GM18519 (cell line): Measurements from ENCODE around the gene SHC3.

Experiments used
- ATAC-seq: cut with Tn5 transposase; IDR thresholded peaks from one replicate; pipeline ENCODE4 v1.9.1; 2021; ENCODE audit warnings: mild to moderate bottlenecking, moderate library complexity; ENCODE audit not compliant: unreplicated experiment, low FRiP score

SHC3 gene

DNA sequence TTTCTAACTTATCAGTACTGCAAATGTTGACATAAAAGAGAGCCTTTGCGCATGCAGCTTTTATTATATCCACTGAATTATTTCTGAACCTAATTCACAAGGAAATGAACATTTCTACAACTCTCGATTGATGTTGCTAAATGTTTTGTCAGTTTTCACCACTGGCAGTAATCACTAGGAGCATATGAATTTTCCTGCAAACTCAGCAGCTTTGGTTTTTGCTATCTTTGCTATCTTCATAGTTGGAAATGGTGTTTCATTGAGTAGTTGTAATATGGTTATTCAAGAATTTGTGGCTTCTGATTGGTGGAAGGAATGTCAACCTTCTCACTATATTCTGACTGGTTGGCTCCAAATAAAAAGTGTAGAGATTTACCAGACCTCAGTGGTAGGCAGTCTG lies 8.9 kb upstream of the SHC3 start:
- ATAC-seq = no peak

DNA sequence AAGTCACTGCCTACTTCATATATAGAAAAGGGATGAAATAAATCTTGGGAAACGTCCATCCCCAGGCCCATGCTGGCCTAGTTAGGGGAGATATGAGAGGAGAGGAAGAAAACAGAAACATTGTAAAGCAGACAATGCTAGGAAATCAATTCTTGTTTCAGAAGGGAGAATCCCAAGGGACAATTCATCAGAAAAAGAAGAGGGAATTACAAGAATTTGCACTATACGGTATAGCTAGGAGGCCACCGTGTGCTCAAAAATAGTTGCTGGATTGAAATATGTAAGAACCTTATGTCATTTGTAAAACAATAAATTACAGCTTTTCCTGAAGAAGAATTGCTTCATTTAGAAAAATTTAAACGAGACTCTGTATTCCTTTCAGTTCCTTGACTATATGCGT lies 8.3 kb upstream of the SHC3 start:
- no peak for ATAC-seq

DNA sequence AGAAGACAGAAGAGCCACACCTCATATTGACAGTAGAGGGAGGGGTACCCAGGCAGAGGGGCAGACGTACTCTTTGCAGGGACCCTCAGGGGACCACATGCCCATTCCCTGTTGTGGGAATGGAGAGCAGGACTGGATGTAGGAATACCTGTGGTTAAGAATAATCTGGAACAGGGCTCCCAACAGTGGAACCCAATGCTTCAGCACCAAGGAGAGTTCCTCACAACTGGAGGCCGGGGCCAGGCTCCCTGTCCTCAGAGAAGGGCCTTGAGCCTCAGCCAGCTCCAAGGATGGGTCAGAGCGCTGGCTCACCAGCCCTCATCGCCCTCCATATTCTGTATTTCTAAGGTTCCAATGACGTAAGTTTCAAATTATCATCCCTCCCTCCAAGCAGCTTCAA lies 7.4 kb upstream of the SHC3 start:
- ATAC-seq = no peak

DNA sequence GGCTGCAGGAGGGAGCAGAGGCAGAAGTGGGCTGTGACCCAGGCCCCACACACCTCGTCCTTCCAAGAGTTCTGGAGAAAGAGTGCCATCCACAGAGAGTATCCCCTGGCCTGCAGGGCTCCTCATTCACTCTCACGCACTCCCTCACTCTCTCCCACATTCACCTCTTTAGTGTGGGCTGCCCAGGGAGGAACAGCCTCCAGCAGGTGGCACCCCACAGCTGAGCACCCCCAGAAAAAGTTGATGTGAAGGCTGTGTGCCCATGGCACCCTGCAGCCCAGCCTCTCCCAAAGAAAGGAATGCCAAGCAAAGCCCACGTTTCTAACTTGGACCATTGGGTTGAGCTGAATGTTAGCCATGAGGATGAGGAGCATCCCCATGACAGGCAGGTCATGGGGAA lies 4.5 kb upstream of the SHC3 start:
- no peak for ATAC-seq

DNA sequence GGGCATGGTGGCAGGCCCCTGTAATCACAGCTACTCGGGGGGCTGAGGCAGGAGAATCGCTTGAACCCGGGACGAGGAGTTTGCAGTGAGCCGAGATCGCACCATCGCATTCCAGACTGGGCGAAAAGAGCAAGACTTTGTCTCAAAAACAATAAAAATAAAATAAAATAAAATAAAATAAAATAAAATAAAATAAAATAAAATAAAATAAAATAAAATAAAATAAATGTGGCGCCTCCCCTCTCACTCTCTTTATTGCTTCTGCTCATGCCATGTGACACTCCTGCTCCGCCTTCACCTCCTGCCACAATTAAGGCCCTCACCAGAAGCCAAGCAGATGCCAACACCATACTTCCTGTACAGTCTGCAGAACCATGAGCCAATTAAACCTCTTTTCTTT lies 3.8 kb upstream of the SHC3 start:
- ATAC-seq = no peak

DNA sequence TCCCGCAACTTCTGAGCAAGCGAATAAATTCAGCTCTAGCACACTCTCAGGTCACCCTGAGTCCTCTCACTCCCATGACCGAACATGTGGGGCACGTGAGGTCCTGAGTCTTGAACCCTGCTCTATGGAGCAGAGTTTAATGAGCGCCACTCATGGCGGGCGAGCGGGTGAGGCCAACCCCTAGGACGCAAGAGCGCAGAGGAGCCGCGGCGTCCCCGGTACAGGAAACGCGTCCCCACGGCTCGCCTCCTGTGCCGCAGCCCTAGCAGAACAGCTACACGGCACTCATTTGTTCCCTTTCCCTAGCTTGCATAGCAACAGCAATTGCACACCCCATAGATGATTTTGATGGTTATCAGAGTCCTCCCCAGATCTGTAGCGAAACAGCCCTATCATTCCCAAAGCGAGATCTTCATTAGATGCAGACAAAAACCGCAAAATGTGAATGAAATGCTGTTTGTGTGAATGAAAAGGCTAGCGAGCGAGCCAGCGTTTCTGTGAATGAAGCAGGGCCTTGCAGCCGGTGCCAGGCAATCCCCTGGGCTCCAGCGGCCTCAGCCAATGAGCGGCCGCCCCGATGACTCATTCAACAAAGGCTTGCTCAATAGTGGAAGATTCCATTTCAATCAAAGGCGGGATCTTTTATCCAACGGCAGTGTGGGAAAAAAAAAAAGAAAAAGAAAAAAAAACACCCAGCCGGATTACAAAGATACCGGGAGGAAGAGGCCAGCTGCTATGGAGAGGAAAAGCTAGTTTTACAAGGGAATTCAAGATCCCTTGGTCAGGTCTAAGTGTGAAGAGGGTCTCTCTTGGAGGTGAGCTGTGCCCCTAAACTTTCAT lies 1.5 kb upstream of the SHC3 start:
- ATAC-seq = no peak

DNA sequence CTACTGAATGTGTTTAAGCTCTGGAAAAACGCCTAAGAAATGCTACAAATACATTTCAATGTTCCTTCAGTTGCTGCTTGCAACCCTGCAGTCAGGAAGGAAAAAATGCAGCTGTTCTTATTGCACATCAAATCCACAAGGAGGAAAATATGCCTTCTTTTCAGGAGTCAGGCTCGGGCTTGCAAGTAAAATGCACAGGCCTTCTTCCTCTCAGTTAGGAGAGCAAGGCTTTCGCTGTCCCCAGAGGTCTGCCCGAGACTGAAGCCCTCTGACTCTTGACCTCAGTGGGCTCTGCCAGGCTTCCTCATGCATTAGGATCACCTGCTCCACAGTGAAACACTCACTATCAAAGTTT lies 899 bp upstream of the SHC3 start:
- ATAC-seq = no peak

DNA sequence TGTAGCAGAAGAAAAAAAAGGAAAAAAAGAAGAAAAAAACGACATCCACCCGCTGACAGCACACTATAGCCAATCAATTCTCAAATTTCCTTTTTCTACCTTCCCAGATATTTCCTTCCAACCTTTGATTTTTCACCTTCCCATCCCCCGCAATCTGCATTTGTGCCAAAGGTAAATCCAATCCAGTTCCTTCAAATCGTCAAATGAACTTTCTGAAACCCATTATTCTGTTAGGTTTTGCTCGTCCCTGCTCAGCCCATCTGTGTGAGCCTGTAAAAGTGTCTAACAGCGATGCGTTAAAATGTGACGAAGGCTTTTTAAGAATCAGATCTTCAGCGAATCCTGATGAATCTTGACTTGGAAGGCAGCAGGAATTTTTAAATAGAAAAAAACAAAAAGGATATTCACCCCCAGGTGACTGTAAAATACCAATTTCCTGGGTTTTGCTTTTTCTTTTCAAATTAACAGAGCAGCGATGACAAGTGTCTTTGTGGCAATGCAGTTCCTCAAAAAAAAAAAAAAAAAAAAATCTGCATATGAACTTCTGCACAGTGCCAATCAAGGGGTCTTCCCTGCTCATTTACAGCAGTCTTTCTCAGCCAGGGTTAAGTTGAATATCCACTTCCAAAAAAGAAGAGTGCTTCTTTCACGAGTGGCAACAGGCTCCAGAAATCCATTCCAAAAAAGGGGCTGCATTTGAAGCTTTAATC lies 367 bp upstream of the SHC3 start:
- ATAC-seq = no peak

DNA sequence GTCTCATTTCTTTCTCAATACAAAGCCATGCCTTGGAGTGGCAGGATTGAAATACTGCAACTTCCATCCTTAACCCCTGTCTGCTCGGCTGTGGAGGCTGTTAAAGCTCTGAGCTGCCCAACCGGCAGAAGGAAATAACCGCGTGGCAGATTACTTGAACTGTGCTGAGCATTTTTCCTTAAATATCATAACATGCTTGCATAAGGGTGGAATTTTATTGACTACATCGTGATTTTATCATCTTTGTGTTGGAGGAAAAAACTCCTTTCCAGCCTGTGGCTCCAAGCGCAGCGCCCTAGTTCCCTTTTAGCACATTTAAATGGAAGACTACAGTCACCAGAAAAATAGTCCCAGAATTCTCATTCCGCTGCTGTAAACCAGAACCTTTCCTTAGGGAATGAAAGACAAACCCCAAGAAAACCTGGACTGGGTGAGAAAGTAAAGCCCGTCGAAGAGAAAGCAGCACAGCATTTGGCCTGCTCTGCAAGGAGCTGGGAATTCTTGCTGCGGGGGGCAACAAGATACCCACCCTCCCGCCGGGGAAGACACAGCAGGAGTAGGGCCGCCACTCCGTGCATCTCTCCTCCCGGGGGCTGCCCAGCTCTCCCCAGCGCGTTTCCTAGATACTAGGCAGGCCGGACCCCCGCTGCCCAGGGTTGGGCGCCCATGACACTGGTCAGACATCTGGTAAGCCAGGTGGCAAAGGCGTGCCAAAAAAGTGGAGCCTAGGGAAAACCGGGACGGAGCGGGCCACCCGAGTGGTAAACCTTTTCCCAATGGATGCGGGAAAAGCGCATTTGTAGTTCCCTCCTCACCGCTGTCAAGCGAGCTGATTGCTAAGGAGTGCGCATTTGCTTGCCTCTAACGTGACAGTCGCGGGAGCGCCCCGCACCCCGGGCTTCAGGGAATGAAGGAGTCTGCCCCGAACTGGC lies 1.3 kb downstream of the SHC3 start:
- ATAC-seq = no peak

DNA sequence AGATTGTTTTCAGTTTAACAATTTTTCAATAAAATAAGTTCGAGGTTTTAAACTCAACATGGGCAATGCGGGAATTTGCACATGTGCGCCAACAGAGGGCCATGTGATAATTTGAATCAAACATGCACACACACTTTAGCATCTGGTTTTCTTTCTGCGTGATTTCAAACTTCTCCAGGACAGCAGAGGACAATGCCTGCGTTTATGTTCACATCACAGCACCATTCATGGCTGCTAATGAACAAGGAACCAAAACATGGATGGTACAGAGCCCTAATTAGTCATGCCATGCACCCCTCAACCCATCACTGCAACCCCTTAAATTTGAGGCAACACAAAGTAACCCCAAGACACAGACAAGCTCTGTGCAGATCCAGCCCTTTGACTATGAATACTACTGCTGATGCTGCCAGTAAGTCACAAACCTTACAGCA lies 2.8 kb downstream of the SHC3 start:
- no peak for ATAC-seq

DNA sequence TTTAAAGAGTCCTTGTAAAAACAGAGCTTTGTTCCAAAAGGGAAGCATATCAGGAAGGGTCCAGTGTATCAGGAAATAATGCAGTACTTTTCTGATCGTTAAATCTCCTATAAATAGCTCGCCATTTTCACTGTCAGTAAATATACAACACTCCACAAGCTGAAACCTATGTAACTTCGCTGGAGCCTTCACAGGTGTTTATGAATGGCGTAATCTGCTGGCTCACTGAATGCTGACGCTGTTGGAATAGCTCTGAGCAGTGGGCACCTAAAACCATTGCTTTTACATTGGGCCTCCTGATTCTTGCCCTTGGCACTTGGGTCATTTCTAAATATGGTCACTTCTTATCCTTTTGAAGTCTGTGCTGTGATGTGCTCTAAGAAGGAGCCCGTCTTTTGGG lies 4.3 kb downstream of the SHC3 start:
- ATAC-seq = no peak

DNA sequence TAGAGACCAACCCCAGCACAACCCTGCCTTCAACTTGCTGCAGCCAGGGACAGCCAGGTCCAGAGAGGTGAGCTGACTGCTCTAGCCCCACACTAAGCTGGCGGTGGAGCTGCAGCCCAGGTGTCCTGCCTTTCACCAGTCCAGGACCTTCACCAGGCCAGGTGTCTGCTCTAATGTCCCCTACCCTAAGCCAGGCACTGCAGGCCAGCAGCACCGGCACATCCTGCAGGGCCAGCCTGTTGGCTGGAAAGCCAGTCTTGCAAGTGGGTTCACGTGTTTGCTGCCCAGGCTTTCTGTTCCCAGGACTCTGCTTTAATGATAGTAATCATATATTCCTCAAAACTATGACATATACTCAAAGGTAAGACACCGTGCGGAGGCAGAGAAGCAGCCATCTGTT lies 5.5 kb downstream of the SHC3 start:
- ATAC-seq = no peak

DNA sequence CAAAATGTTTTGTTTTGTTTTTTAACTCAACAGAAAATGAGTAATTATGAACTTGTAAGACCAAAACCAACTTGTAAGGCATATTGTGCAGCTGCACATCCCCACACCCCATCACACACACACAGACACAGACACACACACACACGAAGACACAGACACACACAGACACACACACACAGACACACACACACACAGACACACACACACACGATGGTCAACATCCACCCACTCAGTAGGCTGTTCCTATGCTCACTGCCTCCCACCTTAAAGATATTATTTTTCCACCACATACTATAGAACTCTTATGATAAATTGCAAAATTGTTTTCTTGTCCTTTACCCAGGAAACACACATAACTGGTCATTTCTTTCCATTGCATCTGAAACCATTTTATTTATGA lies 6.2 kb downstream of the SHC3 start:
- ATAC-seq = no peak

DNA sequence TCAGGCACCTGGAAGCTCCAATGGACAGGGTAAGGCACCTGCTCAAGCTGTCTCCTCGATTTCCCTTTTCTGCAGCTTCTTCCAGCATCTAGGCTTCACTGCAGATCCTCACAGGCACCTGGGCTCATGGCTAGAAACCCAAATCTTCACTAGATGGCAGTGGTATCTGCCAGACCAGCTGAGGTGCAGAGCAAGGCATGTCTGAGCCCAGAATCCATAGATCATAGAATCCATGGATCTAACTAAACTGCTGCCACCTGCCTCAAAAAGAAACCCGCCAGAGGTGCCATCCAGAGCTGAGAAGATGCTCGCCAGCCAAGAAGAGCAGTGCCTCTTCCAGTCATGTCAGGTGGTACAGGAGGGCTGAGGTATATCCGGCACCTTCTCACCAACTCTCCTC lies 6.9 kb downstream of the SHC3 start:
- ATAC-seq = no peak

DNA sequence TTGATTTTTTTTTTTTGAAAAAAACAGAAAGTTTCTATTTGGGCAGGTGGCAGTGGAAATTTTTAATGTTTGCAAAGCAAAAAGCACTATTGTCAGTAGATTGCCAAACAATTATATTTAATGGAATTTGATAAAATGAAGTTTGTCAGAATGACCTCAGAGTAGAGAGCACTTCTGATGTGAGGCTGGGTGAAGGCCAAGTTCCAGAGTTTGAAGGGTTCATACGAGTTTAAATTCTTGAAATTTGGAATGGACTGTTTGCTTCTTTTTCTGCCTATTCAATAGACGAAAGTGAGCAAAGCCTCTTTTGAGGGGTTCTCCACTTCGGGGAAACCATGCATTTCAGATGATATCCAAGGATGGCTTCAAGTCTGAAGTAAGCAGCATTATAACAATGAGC lies 7.4 kb downstream of the SHC3 start:
- ATAC-seq = no peak

DNA sequence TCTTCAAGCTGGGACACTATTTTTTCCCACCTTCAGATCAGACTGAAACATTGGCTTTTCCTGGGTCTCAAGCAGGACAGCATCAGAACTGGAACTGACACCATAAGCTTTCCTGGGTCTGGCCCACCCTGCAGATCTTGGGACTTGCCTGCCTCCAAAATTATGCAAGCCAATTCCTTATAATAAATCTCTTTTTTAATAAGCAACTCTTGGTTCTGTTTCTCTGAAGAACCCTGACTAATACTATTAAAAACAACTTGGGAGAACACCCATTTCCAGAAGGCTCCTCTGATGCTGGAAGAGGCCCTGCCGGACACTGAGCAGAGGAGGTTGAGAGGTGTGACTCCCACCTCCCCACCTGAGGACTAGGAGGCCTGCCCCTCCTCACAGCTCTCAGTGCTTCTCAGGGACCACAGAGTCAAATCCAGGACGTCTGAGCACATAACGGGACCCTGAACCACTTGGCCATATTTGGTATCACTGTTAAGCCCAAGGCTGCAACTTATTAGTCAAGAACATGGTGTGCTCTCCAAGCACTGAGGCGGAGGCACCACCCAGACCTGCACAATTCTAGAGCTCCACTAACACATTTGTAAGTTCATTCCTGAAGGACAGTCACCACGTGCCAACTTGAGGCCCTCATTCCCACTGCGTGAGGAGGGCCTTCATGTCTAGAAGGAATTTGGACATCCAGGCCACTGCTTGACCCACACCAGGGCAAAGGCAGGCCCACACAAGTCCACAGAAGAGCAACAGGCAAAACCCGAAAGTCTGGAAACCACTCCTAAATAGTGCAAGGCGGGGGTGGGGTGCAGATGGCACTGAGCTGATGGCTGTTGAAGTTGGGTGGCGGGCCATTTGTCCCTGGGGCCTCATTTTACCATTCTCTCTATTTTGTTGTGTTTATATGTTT lies 9.5 kb downstream of the SHC3 start:
- no peak for ATAC-seq

DNA sequence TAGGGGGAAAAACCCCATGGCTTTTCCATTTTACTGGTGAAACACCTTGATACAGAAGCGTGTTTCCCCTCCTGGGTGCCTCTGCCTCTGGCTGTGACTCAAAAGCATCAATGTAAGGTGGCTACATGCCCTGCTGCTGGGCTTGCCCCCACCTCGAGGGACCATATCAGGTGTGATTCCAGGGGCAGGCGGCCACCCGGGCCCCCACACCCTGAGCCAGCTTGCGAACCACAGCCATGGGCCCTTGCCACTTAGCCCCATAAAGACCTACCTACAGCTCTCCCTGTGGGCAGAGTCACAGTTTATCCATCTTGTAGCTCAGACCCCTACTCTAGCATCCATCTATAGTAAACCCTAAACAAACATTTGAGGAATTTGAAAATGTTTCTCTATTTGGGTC lies 10.8 kb downstream of the SHC3 start:
- no peak for ATAC-seq

DNA sequence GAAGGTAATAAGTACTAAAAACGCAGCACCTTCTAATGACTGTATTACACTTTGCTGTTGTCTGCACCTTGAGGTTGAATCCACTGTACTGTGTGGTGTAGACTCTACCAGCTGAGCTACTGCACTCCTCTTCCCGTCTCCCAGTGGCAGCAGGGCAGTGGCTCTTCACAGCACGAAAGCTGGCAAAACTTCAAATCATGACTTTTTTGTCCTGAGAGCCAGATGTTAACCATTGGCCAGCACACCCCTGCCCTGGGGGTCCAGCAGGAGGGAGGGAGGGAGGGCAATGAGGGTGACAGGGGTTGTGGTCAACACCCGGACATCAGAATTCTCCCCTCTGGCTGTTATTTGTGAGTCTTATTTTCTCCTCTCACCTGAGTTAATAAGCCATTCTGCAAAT lies 11.8 kb downstream of the SHC3 start:
- no peak for ATAC-seq

DNA sequence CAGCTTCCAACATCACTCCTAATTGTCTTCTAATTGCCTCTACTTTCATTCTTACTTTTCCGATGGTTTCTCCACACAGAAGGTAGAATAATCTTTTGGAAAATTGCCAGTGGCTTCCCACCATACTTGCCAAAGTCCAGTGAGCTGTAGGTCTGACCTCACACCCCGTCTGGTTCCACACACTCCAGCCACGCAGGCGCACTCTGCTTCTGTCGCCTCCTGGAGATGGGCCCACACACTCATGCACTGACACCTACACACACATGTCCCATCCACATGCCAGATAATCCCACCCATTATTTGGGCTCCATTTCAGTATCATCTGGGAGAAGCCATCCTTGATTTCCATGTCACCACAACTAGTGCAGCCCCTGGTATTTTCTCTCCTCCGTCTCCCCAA lies 12.7 kb downstream of the SHC3 start:
- no peak for ATAC-seq

DNA sequence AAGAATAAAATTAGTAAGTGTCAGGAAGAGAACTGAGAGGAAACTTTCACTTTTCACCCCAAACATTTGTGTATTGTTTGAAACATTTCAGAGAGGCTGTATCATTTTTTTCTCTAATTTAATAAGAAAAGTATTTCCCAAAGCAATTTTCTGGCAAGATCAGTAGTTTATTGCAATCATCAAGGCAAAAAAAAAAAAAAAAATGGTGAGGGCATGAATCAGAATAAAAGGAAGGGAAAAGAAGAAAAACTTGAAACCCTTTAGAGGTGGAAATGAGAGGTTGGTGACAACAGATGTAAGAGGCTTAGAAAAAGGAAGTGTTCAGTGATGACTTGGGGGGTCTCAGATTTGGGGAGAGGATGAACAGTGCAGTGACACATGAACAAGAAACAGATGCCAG lies 13.3 kb downstream of the SHC3 start:
- no peak for ATAC-seq
